Psoas muscle (tissue), 8 donors: Measurements from ENCODE around the gene CIDEB. TPM values are rescaled to one million over a fixed set of nuclear protein-coding genes. Genes with fewer than 3 reads are reported as not detected.

Source experiments
- ATAC-seq, 4 donors: fragments of 200-7000 bp; cut with Tn5 transposase; one replicate each; pipeline ENCODE4 v1.9.1; 2020; ENCODE audit warnings: moderate library complexity in 3 of 4, mild to moderate bottlenecking in 2 of 4
- DNase-seq, 2 donors: peaks; one replicate each; pipeline ENCODE4 v3.0.0-alpha.2; 2020
- H3K27ac ChIP-seq: fragments of 200-600 bp; one replicate; pipeline ENCODE4 v1.8.0; 2022
- H3K27me3 ChIP-seq, 3 donors: fragments of 200-600 bp in 1 of 3; one replicate each; pipeline versions ENCODE4 v1.6.1 to v1.8.0; 2013 to 2022; ENCODE audit warnings: low read length in 2 of 3, mild to moderate bottlenecking in 2 of 3, moderate library complexity in 1 of 3; ENCODE audit not compliant: insufficient read depth in 3 of 3
- H3K36me3 ChIP-seq, 2 donors: fragments of 200-600 bp in 1 of 2; one replicate each; pipeline versions ENCODE4 v1.6.1 to v1.8.0; 2013 to 2022; ENCODE audit warnings: low read depth in 1 of 2, mild to moderate bottlenecking in 1 of 2, moderate library complexity in 1 of 2; ENCODE audit not compliant: insufficient read depth in 1 of 2
- H3K4me1 ChIP-seq: fragments of 200-600 bp; one replicate; pipeline ENCODE4 v1.8.0; 2022
- H3K4me3 ChIP-seq: fragments of 200-600 bp; one replicate; pipeline ENCODE4 v1.8.0; 2022; ENCODE audit warnings: mild to moderate bottlenecking
- H3K9me3 ChIP-seq: fragments of 200-600 bp; one replicate; pipeline ENCODE4 v1.8.0; 2022
- CTCF ChIP-seq: fragments of 200-600 bp; IDR thresholded peaks from one replicate; pipeline ENCODE4 v1.8.0; 2022; ENCODE audit warnings: antibody characterized with exemption
- WGBS, 3 donors: extraction: QIAGEN DNeasy Blood & Tissue Kit; methylation state at CpG; one replicate each; pipeline versions ENCODE4 v1.1.6 to v1.1.7; 2013; 5-methylcytosine and 5-hydroxymethylcytosine counted together
- intact Hi-C, 2 donors: fragments of 100-400 bp; cut with DNase I; formaldehyde crosslinking; loops; one replicate each; pipeline versions ENCODE4 v1.11.0 to v1.14.2; 2022
- polyA plus RNA-seq, 3 donors: library from polyadenylated mRNA; stranded (reverse); fragments of 200-250 nt; gene quantifications; one replicate each; pipeline ENCODE4 v1.2.3, GENCODE V29; 2013
- total RNA-seq, 4 donors: library from RNA; stranded (reverse); fragmentation: NEBNext Ultra II Directional in 2 of 4; extraction: Animal tissue kit (Norgen Biotek cat#: 25700) in 2 of 4; gene quantifications; one replicate each; pipeline versions ENCODE4 v1.2.1 to v1.2.4, GENCODE V29; 2021 to 2023
- donor health status: healthy with polysubstance abuse.
- donor health status: DM: no; HTN: no; CAD: no; lungs with moderate emphysema.
- donor health status: Bipolar disorder and iron deficiency.
- donor health status: healthy.
- donor health status: DM: yes; HTN: yes; CAD: no.
- donor health status: DM: no; HTN: no; CAD: no.
- donor health status: DM: no; HTN: no; CAD: no.
- donor health status: DM: yes; HTN: yes; CAD: no.

Gene CIDEB
- total and polyA plus RNA-seq, 7 donors, result 0.95 to 2.5 (median 1.7) TPM

- Histone ChIP-seq H3K4me1 (peaks cover 1% of the 10 kb centered on the region), H3K36me3 (no peaks in the 10 kb centered on the region), H3K27ac (no peak overlapping the region), H3K27me3 (no peaks in the 10 kb centered on the region), H3K4me3 (no peak overlapping the region), H3K9me3 (no peaks in the 10 kb centered on the region)
- DNase-seq (no peak), ATAC-seq (no peak)
- WGBS, 3 donors, result 69 to 86% (median 78%) methylated on average over 2 of the region's 2 CpGs
- intact Hi-C loops, result no loop called here
- no peak for TF ChIP-seq CTCF
Measured at GRCh38 chr14:24327303-24327702, 19.5 kb upstream of the CIDEB start.

GRCh38 chr14:24325963-24326362, 18.2 kb upstream of the CIDEB start:
- ATAC-seq, result no peak
- no peaks in the 10 kb centered on the region for H3K27me3 ChIP-seq
- no peak overlapping the region for H3K27ac ChIP-seq
- H3K36me3 ChIP-seq, result no peaks in the 10 kb centered on the region
- intact Hi-C loops, result no loop called here
- H3K9me3 ChIP-seq, result no peaks in the 10 kb centered on the region
- H3K4me3 ChIP-seq, result no peak overlapping the region
- DNase-seq, result no peak
- H3K4me1 ChIP-seq, result no peaks in the 10 kb centered on the region
- no peak for TF ChIP-seq CTCF
- WGBS, 3 donors, result 73 to 81% (median 78%) methylated on average over 9 of the region's 9 CpGs

GRCh38 chr14:24325041-24325530, 17.3 kb upstream of the CIDEB start:
- Histone ChIP-seq H3K9me3 (no peaks in the 10 kb centered on the region), H3K27me3 (no peaks in the 10 kb centered on the region), H3K4me3 (no peak overlapping the region), H3K4me1 (no peaks in the 10 kb centered on the region), H3K27ac (no peak overlapping the region), H3K36me3 (peaks cover 0 to 4% of the 10 kb centered on the region in 2 donors)
- intact Hi-C loops, result no loop called here
- 87 to 88% (median 88%) methylated on average over 5 of the region's 5 CpGs for WGBS, 3 donors
- TF ChIP-seq CTCF, result no peak
- DNase-seq (no peak), ATAC-seq (no peak)

GRCh38 chr14:24324024-24324423, 16.2 kb upstream of the CIDEB start:
- H3K9me3 ChIP-seq, result no peaks in the 10 kb centered on the region
- DNase-seq (peak in 1 of 2 donors; percentile 47), ATAC-seq (no peak)
- 63 to 72% (median 69%) methylated on average over 6 of the region's 6 CpGs for WGBS, 3 donors
- no peaks in the 10 kb centered on the region for H3K4me1 ChIP-seq
- no peak for TF ChIP-seq CTCF
- peaks cover 0 to 12% of the 10 kb centered on the region in 2 donors for H3K36me3 ChIP-seq
- no peak overlapping the region for H3K27ac ChIP-seq
- peaks cover 0 to 6% (median 4%) of the 10 kb centered on the region in 3 donors for H3K27me3 ChIP-seq
- H3K4me3 ChIP-seq, result no peak overlapping the region
- intact Hi-C loops, result no loop called here

- Histone ChIP-seq H3K4me1 (no peaks in the 10 kb centered on the region), H3K27me3 (peaks cover 0 to 13% (median 7%) of the 10 kb centered on the region in 3 donors), H3K27ac (no peak overlapping the region), H3K4me3 (no peak overlapping the region), H3K36me3 (peaks cover 0 to 13% of the 10 kb centered on the region in 2 donors), H3K9me3 (no peaks in the 10 kb centered on the region)
- no peak for TF ChIP-seq CTCF
- WGBS, 3 donors, result 44 to 58% (median 47%) methylated on average over 3 of the region's 3 CpGs
- DNase-seq (no peak), ATAC-seq (no peak)
- intact Hi-C loops, result no loop called here
Measured at GRCh38 chr14:24323341-24323740, 15.6 kb upstream of the CIDEB start.
